ENCODE measurements around the gene ST6GALNAC3.

GRCh38 chr1:76510672-76511557 lies 436.4 kb downstream of the ST6GALNAC3 start:
- TF ChIP-seq CTCF (IDR thresholded peaks at IDR 0.05; ENCODE audit: low read length): no peak
- no peak for TF ChIP-seq EZH2 (optimal IDR thresholded peaks at IDR 0.05; ENCODE audit: low read depth, low read length)
- TF ChIP-seq EZH2phosphoT487 (IDR thresholded peaks at IDR 0.05; ENCODE audit: low read length): no peak

All from MM.1S (cell line).